Urinary bladder (tissue), 4 donors: ENCODE measurements around the gene SRA1. TPM values are rescaled to one million over a fixed set of nuclear protein-coding genes. Genes with fewer than 3 reads are reported as not detected.
A peak's percentile ranks its signal among the peaks of the same experiment; 100 is the strongest.
"Not testable (repeated sequence)": the region's sequence is repeated elsewhere in the genome, so short reads cannot be mapped to it uniquely, and the experiment has no call there.

Experiments
- DNase-seq: peaks from one replicate; pipeline ENCODE4 v3.0.0-alpha.2; 2015; ENCODE audit errors: extremely low spot score
- H3K27ac ChIP-seq: one replicate; pipeline ENCODE4 v1.5.1; 2013; ENCODE audit warnings: low read depth, mild to moderate bottlenecking, moderate library complexity
- H3K36me3 ChIP-seq: one replicate; pipeline ENCODE4 v1.6.1; 2013; ENCODE audit warnings: mild to moderate bottlenecking, moderate library complexity; ENCODE audit not compliant: insufficient read depth
- H3K4me1 ChIP-seq: one replicate; pipeline ENCODE4 v1.6.1; 2013; ENCODE audit warnings: mild to moderate bottlenecking, moderate library complexity; ENCODE audit not compliant: insufficient read depth
- H3K4me3 ChIP-seq: one replicate; pipeline ENCODE4 v1.5.1; 2013; ENCODE audit warnings: low read depth, low read length
- WGBS: extraction: QIAGEN DNeasy Blood & Tissue Kit; methylation state at CpG from one replicate; pipeline ENCODE4 v1.1.7; 2013; 5-methylcytosine and 5-hydroxymethylcytosine counted together
- polyA plus RNA-seq: library from polyadenylated mRNA; stranded (reverse); fragments of 200-250 nt; gene quantifications from one replicate; pipeline ENCODE4 v1.2.3, GENCODE V29; 2013
- total RNA-seq: library from RNA; depleted of rRNA; stranded (reverse); fragments of >200 nt; gene quantifications from one replicate; pipeline ENCODE4 v1.2.3, GENCODE V29; 2014
- donor health status: healthy with polysubstance abuse.
- donor health status: healthy.

SRA1 gene
- total RNA-seq (13.7 TPM), polyA plus RNA-seq (22.1 TPM)

DNA sequence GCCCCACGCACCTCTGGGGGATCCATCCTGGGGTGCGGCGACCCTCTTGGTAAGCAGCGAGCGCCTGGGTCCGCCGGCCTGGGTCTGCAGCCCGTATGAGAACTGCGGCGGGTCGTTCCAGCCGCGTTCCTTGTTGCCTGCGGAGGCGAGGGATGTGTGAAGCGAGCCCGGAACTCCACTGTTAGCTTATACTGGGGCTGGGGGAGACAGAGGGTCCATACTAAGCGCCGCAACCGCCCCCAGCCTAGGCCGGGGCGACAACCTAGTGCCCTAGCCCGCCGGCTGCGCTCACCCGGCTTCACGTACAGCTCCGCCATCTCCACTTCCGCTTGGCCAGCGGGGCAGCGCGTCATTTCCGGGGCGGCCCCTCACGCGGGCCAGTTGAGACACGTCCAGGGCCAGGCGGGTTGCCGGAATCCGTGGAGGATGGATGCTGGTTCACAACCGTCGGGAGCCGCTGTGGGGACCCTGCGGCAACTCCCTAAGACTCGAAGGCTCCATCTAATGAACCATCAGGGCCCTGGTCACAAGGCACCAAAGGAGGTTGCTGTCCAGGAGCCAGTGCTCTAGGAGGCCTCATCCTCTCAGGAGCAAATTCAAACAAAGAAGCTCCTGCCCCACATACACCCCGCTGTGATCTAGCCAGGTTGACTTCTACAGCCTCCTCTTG, at the start of gene SRA1:
SRA1 (minus strand) TSS at position 338 of the 670 bp plus-strand sequence; CDS start at position 317, 21 bp downstream.
- WGBS: under 1% methylated on average over 46 of the region's 46 CpGs
- H3K4me1 ChIP-seq: no peaks in the 10 kb centered on the region
- peak within 1 kb of the TSS; percentile 73 for H3K27ac ChIP-seq
- H3K4me3 ChIP-seq: peak within 1 kb of the TSS; percentile 77
- DNase-seq: peak; percentile 85
- H3K36me3 ChIP-seq: no peaks in the 10 kb centered on the region

DNA sequence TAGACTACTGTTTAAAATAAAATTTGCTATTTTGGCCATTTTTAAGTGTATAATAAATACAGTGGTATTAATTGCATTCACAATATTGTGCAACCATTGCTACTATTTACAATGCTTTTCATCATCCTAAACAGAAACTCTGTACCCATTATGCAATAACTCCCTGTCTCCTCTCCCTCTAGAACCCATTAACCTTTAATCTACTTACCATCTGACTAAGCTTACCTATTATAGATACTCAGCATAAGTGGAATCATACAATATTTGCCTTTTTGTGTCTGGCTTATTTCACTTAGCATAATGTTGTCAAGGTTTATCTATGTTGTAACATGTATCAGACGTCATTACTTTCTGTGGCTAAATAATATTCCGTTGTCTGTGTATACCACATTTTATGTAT, 49.8 kb upstream of the SRA1 start:
- WGBS: 58% methylated on average over 2 of the region's 2 CpGs
- H3K4me3 ChIP-seq: no peak overlapping the region

DNA sequence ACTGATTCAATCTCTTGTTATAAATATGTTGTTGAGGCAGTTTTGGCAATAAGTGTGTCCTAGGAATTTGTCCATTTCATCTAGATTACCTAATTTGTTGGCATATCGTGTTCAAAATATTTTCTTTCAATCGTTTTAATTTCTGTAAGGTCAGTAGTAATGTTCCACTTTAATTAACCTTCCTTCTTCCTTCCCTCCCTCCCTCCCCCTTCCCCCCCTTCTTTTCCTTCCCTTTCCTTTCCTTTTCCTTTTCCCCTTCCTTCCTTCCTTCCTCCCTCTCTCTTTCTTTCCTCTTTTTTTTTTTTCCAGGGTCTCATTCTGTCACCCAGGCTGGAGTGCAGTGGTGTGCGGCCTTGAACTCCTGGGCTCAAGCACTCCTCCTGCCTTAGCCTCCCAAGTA, 48.6 kb upstream of the SRA1 start:
- no peak overlapping the region for H3K27ac ChIP-seq
- H3K4me3 ChIP-seq: no peak overlapping the region
- no peak for DNase-seq
- no peaks in the 10 kb centered on the region for H3K4me1 ChIP-seq
- H3K36me3 ChIP-seq: no peaks in the 10 kb centered on the region
- 86% methylated on average over 3 of the region's 3 CpGs for WGBS

More for the DNA sequence above, 49.8 kb upstream of the SRA1 start:
- Histone ChIP-seq H3K4me1 (no peaks in the 10 kb centered on the region), H3K36me3 (no peaks in the 10 kb centered on the region), H3K27ac (no peak overlapping the region)
- DNase-seq: no peak

DNA sequence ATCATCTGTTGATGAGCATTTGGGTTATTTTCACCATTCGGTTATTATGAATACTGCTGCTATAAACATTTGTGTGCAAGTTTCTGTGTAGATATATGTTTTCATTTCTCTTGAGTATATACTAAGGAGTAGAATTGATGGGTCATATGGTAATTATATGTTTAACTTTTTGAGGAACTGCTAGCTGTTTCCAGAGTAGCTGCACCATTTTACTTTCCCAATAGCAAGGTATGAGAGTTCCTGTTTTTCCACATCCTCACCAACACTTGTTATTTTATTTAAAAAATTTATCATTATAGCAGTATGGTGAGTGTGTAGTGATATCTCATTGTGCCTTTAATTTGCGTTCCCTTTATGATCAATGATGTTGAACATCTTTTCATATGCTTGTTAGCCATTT, 46.5 kb upstream of the SRA1 start:
- 94% methylated on average over 2 of the region's 2 CpGs for WGBS
- DNase-seq: no peak
- Histone ChIP-seq H3K4me1 (no peaks in the 10 kb centered on the region), H3K36me3 (no peaks in the 10 kb centered on the region), H3K4me3 (no peak overlapping the region), H3K27ac (no peak overlapping the region)

DNA sequence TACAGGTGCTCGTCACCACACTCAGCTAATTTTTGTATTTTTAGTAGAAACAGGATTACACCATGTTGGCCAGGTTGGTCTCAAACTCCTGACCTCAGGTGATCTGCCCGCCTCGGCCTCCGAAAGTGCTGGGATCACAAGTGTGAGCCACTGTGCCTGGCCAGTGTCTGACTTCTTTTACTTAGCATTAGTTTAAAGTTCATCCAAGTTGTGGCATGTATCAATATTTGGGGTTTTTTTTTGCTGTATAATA, 46.1 kb upstream of the SRA1 start:
- not testable (repeated sequence) for H3K36me3 ChIP-seq, H3K4me3 ChIP-seq, DNase-seq, H3K4me1 ChIP-seq, H3K27ac ChIP-seq
- 88% methylated on average over 4 of the region's 4 CpGs for WGBS

DNA sequence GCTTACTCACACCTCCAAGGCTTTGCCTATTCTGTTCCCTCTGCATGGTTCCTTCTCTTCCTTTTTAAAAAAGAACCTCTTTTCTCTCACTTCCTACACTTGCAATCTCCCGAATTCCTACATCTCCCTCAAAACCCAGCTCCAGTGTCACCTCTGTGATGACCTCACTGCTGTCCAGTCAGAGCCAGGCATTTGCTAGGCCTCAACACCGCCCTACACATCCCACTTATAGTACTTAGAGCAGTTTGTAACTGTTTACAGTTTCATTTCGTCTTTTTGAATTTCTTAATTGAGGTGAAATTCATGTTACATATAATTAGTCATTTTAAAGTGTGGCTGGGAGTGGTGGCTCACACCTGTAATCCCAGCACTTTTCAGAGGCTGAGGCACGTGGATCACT, 44.9 kb upstream of the SRA1 start:
- DNase-seq: no peak
- WGBS: 75% methylated on average over 4 of the region's 4 CpGs
- Histone ChIP-seq H3K27ac (no peak overlapping the region), H3K4me3 (no peak overlapping the region), H3K36me3 (no peaks in the 10 kb centered on the region), H3K4me1 (no peaks in the 10 kb centered on the region)

DNA sequence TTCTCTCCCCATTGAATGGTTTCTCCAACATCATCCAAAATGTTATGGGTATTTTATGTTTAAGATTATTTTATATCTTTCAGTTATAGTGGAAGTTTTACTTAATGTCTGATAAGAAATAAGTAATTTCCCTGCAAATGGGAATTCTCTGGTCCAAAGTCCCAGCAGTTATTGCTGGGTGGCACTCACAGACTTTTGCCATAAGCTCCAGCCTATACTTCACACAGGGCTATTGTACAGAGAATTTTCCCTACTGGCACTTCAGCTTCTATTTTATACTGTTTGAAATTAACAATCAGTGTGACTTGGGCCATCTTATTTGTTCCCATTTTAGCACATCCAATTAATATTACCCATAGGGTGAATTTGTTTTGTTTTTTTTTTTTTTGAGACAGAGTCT, 42.8 kb upstream of the SRA1 start:
- DNase-seq: no peak
- no peak overlapping the region for H3K4me3 ChIP-seq

DNA sequence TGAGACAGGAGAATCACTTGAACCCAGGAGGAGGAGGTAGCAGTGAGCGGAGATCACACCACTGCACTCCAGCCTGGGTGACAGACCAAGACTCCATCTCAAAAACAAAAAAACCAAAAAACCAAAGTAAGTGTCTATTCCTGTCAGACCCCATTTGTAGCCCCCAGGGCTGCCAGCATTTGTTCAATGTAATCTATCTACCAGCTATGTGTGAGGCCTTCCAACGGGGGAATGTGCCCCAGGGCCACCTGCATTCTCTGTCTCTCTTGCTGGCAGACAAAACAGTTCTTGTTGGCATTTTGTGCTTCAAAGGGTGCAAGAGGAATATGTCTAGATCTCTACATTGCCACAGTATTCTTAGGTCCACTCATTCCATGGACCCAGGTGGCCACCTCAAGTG, 41.6 kb upstream of the SRA1 start:
- no peak overlapping the region for H3K4me3 ChIP-seq
- H3K27ac ChIP-seq: no peak overlapping the region
- no peaks in the 10 kb centered on the region for H3K4me1 ChIP-seq
- no peak for DNase-seq
- H3K36me3 ChIP-seq: no peaks in the 10 kb centered on the region
- 82% methylated on average over 2 of the region's 2 CpGs for WGBS

More for the DNA sequence above, 42.8 kb upstream of the SRA1 start:
- Histone ChIP-seq H3K27ac (no peak overlapping the region), H3K4me1 (no peaks in the 10 kb centered on the region), H3K36me3 (no peaks in the 10 kb centered on the region)

DNA sequence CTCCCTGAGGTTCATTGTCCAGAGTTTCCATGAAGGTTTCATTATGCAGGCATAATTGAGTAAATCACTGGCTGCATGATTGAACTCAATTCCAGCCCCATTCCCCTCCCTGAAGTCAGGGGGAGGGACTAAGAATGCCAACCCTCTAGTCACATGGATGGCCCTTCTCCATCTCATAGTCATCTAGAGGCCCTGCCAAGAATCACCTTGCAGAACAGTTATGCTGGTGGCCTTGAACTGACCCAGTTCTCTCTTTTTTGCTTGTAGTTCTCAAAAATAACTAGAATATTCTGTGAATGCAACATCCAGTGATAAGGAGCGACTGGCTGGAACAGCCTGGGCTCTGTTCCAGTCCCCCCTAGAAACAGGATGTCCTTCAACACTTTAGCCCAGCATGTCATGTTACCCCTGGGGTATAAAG, 39.1 kb upstream of the SRA1 start:
- H3K4me3 ChIP-seq: no peak overlapping the region
- DNase-seq: no peak
- no peaks in the 10 kb centered on the region for H3K36me3 ChIP-seq
- no peaks in the 10 kb centered on the region for H3K4me1 ChIP-seq
- H3K27ac ChIP-seq: no peak overlapping the region
- WGBS: 15% methylated on average over 1 of the region's 1 CpG

DNA sequence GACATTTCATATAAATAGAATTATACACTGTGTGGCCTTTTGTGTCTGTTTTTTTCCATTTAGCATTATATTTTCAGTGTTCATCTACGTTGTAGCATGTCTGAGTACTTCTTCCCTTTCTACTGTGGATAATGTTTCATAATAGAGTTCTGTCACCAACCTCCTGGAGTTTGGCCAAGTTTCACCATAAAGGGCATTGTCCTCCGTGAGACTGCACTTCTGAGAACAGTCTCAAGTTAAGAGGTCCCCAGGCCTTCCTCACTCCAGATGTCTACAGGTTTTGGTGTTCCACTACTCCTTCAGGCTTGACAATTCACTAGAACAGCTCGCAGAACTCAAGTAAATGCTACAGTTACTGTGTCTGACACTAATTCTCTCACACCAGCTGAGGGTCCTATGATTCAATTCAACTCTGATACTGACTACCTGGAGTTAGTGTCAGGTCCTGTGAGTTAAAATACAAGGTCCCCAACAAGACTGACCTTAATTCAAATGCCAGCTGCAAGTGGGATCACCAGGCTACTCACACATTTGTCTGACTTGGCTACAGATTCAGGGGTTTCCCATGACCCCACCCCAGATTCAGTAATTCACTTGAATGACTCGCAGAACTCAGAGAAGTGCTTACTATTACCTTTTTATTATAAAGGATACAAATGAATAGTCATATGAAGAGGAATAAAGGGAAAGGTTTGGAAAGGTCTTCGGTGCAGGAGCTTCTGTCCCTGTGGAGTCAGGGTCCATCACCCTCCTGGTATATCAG, 38.4 kb upstream of the SRA1 start:
- Histone ChIP-seq H3K27ac (no peak overlapping the region), H3K36me3 (no peaks in the 10 kb centered on the region), H3K4me3 (no peak overlapping the region), H3K4me1 (no peaks in the 10 kb centered on the region)
- 71% methylated on average over 5 of the region's 5 CpGs for WGBS
- DNase-seq: no peak

DNA sequence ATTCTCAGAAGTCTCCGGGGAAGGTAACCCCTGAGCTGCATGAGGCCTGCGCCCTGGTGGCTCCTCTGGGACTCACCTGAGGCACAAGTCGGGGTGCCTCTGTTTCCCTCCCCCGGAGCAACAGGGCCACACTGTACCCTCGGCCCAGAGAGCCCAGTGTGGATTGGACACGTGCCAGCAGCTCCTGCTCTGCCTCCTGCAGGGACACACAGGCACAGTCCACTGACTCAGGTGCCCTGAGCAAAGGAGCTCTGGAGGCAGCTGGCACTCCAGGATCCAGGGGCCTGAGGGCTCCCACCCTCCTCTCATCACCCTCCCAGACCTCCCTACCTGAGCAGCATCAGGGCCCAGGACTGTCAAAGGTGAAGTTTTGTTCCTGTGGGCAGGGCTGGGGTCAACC, 36.9 kb upstream of the SRA1 start:
- H3K4me1 ChIP-seq: no peaks in the 10 kb centered on the region
- no peak overlapping the region for H3K27ac ChIP-seq
- H3K36me3 ChIP-seq: no peaks in the 10 kb centered on the region
- no peak overlapping the region for H3K4me3 ChIP-seq
- WGBS: 81% methylated on average over 6 of the region's 6 CpGs
- no peak for DNase-seq

DNA sequence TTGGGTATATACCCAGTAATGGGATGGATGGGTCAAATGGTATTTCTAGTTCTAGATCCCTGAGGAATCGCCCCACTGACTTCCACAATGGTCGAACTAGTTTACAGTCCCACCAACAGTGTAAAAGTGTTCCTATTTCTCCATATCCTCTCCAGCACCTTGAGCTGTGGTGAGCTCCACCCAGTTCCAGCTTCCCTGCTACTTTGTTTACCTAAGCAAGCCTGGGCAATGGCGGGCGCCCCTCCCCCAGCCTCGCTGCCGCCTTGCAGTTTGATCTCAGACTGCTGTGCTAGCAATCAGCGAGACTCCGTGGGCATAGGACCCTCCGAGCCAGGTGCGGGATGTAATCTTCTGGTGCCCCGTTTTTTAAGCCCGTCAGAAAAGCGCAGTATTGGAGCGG, 35.8 kb upstream of the SRA1 start:
- H3K4me3 ChIP-seq, H3K4me1 ChIP-seq, H3K36me3 ChIP-seq, H3K27ac ChIP-seq, DNase-seq: not testable (repeated sequence)
- WGBS: 45% methylated on average over 13 of the region's 14 CpGs

DNA sequence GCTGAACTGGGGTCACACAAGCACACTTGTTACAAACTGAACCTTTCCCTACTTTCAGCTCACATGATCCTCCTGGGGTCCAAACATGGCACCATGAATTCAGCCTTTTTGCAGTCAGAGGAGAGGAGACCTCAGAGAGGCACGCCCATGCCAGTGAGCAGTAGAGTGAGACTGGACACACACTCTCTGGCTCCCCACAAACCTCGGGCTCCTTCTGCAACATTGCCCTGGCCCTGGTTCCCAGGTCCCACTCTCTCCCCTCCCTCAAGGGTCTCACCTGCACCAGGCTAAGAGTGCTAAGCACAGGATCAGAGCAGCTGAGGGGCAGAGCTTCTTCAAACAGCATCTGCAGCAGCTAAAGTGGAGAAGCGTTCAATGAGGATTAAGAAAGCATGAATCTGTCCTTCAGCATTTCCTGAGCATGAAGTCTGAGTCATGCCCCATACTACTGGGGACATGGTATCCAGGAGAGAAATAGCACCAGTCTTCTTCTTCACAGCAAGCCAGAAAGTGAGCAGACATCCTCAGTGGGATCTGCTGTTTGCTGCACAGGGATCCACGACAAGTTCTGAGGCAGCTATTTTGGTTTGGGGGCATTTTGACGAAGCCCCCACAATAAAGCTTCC, 34.6 kb upstream of the SRA1 start:
- Histone ChIP-seq H3K36me3 (no peaks in the 10 kb centered on the region), H3K4me3 (no peak overlapping the region), H3K4me1 (no peaks in the 10 kb centered on the region), H3K27ac (no peak overlapping the region)
- 71% methylated on average over 5 of the region's 5 CpGs for WGBS
- no peak for DNase-seq

DNA sequence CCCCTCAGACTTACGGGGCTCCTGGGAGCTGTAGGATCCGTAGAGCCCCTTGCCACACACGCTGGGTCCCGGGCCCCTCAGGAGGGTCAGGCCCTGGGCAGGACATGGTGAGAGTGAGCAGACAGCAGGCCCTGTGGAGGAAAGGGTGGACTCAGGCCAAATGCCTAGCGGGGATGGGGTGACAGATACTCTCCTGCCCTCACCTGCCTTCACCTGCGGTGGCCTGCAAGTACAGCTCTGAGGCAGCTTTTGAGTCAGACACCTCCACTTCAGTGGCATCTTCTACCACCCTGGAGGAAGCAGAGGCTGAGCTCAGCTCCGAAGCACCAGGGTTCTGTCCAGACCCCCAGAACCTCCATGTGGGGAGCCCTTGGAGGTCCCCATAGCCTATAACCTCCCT, 33.6 kb upstream of the SRA1 start:
- DNase-seq: no peak
- Histone ChIP-seq H3K36me3 (no peaks in the 10 kb centered on the region), H3K4me3 (no peak overlapping the region), H3K4me1 (no peaks in the 10 kb centered on the region), H3K27ac (no peak overlapping the region)
- WGBS: 87% methylated on average over 7 of the region's 7 CpGs
